Suprapubic skin (tissue), 4 donors: ENCODE measurements around the gene CSRNP3. TPM values are rescaled to one million over a fixed set of nuclear protein-coding genes. Genes with fewer than 3 reads are reported as not detected.

ENCODE experiments used
- DNase-seq, 2 donors: peaks; one replicate each; pipeline ENCODE4 v3.0.0-alpha.2; 2019; ENCODE audit warnings: low spot score in 2 of 2
- H3K27ac ChIP-seq: fragments of 200-600 bp; sonication (generic); one replicate; pipeline ENCODE4 v1.5.1; 2019
- H3K27me3 ChIP-seq: fragments of 200-600 bp; sonication (generic); one replicate; pipeline ENCODE4 v1.5.1; 2019
- H3K36me3 ChIP-seq: fragments of 200-600 bp; sonication (generic); one replicate; pipeline ENCODE4 v1.5.1; 2019
- H3K4me1 ChIP-seq: fragments of 200-600 bp; sonication (generic); one replicate; pipeline ENCODE4 v1.5.1; 2019
- H3K4me3 ChIP-seq: fragments of 200-600 bp; sonication (generic); one replicate; pipeline ENCODE4 v1.5.1; 2019; ENCODE audit warnings: mild to moderate bottlenecking
- H3K9me3 ChIP-seq: fragments of 200-600 bp; sonication (generic); one replicate; pipeline ENCODE4 v1.5.1; 2019
- CTCF ChIP-seq, 2 donors: fragments of 200-600 bp in 1 of 2; fragments of 450-650 bp in 1 of 2; sonication (generic) in 1 of 2; IDR thresholded peaks; one replicate each; pipeline ENCODE4 v1.5.1; 2016 to 2019; ENCODE audit warnings: antibody characterized with exemption in 2 of 2, mild to moderate bottlenecking in 1 of 2, moderate library complexity in 1 of 2
- EP300 ChIP-seq: sonication (generic); formaldehyde crosslinking; IDR thresholded peaks from one replicate; pipeline ENCODE4 v1.6.1; 2017; ENCODE audit warnings: antibody characterized with exemption
- POLR2A ChIP-seq, 2 donors: fragments of 450-650 bp; IDR thresholded peaks; one replicate each; pipeline ENCODE4 v1.6.1; 2017; ENCODE audit warnings: antibody characterized with exemption in 2 of 2, mild to moderate bottlenecking in 2 of 2, moderate library complexity in 2 of 2
- POLR2AphosphoS5 ChIP-seq, 3 donors: sonication (generic); formaldehyde crosslinking; IDR thresholded peaks; one replicate each; pipeline ENCODE4 v1.6.1; 2017; ENCODE audit warnings: antibody characterized with exemption in 3 of 3
- WGBS: methylation state at CpG from one replicate; pipeline ENCODE4 v1.1.5; 2018; 5-methylcytosine and 5-hydroxymethylcytosine counted together
- total RNA-seq, 4 donors: library from RNA; depleted of rRNA; stranded (reverse); fragments of >200 nt; gene quantifications; one replicate each; pipeline ENCODE4 v1.1.0, GENCODE V29; 2016

Gene CSRNP3
- total RNA-seq, 4 donors from 2014 or later: 1.3 to 7.2 (median 4.3) TPM

- Histone ChIP-seq H3K36me3 (peaks cover 14% of the 10 kb centered on the region), H3K27me3 (no peaks in the 10 kb centered on the region), H3K9me3 (no peaks in the 10 kb centered on the region), H3K4me1 (no peaks in the 10 kb centered on the region), H3K4me3 (no peak overlapping the region), H3K27ac (no peak overlapping the region)
- 60% methylated on average over 1 of the region's 1 CpG for WGBS
- TF ChIP-seq POLR2A (IDR thresholded peaks at IDR 0.05): no peak
- TF ChIP-seq POLR2AphosphoS5 (IDR thresholded peaks at IDR 0.05): no peak
- TF ChIP-seq CTCF (IDR thresholded peaks at IDR 0.05): no peak
- TF ChIP-seq EP300: no peak
- DNase-seq: no peak
Measured at GRCh38 chr2:165675551-165675968, 206.1 kb downstream of the CSRNP3 start.

GRCh38 chr2:165678882-165679281 lies 209.4 kb downstream of the CSRNP3 start:
- no peak for DNase-seq
- Histone ChIP-seq H3K4me1 (peaks cover 4% of the 10 kb centered on the region), H3K9me3 (no peaks in the 10 kb centered on the region), H3K27me3 (no peaks in the 10 kb centered on the region), H3K36me3 (peaks cover 14% of the 10 kb centered on the region), H3K4me3 (no peak overlapping the region), H3K27ac (no peak overlapping the region)
- TF ChIP-seq CTCF (IDR thresholded peaks at IDR 0.05) (no peak), EP300 (no peak), POLR2A (IDR thresholded peaks at IDR 0.05) (no peak), POLR2AphosphoS5 (IDR thresholded peaks at IDR 0.05) (no peak)
- WGBS: 88% methylated on average over 13 of the region's 13 CpGs

DNA sequence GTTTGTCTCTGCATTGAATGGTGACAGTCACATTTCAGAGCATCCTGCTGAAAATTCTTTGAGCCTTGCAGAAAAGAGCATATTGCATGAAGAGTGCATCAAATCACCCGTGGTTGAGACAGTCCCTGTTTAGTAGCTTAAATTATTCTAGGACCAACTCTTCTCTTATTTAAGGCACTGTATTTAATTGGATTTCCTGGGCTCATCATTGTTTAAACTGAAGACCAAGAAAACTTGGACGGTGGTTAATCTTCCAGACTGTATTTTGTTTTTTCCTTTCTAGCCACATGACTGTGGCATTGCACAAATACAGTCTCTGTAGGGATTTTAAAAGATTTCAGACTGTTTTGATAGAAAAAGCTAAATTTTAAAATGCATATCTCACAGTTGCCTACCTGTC lies 210.1 kb downstream of the CSRNP3 start:
- WGBS: 86% methylated on average over 2 of the region's 2 CpGs
- Histone ChIP-seq H3K4me3 (no peak overlapping the region), H3K4me1 (peaks cover 4% of the 10 kb centered on the region), H3K9me3 (no peaks in the 10 kb centered on the region), H3K36me3 (peaks cover 14% of the 10 kb centered on the region), H3K27ac (no peak overlapping the region), H3K27me3 (no peaks in the 10 kb centered on the region)
- no peak for DNase-seq
- TF ChIP-seq POLR2AphosphoS5 (IDR thresholded peaks at IDR 0.05): no peak
- TF ChIP-seq POLR2A (IDR thresholded peaks at IDR 0.05): no peak
- no peak for TF ChIP-seq CTCF (IDR thresholded peaks at IDR 0.05)
- no peak for TF ChIP-seq EP300

GRCh38 chr2:165681841-165682240 lies 212.3 kb downstream of the CSRNP3 start:
- H3K27me3 ChIP-seq: no peaks in the 10 kb centered on the region
- DNase-seq: no peak
- no peak overlapping the region for H3K4me3 ChIP-seq
- H3K9me3 ChIP-seq: no peaks in the 10 kb centered on the region
- H3K27ac ChIP-seq: peak overlapping the region; percentile 33
- TF ChIP-seq CTCF (IDR thresholded peaks at IDR 0.05) (no peak), POLR2A (IDR thresholded peaks at IDR 0.05) (no peak), POLR2AphosphoS5 (IDR thresholded peaks at IDR 0.05) (no peak), EP300 (no peak)
- WGBS: 52% methylated on average over 1 of the region's 1 CpG
- peaks cover 8% of the 10 kb centered on the region for H3K36me3 ChIP-seq
- H3K4me1 ChIP-seq: peaks cover 4% of the 10 kb centered on the region

GRCh38 chr2:165682546-165682945 lies 213.0 kb downstream of the CSRNP3 start:
- no peaks in the 10 kb centered on the region for H3K27me3 ChIP-seq
- peaks cover 4% of the 10 kb centered on the region for H3K4me1 ChIP-seq
- no peaks in the 10 kb centered on the region for H3K9me3 ChIP-seq
- peaks cover 5% of the 10 kb centered on the region for H3K36me3 ChIP-seq
- TF ChIP-seq CTCF (IDR thresholded peaks at IDR 0.05) (no peak), POLR2A (IDR thresholded peaks at IDR 0.05) (no peak), EP300 (no peak), POLR2AphosphoS5 (IDR thresholded peaks at IDR 0.05) (no peak)
- 47% methylated on average over 1 of the region's 1 CpG for WGBS
- no peak overlapping the region for H3K27ac ChIP-seq
- DNase-seq: no peak
- H3K4me3 ChIP-seq: no peak overlapping the region
